Panc1 (cell line): Measurements from ENCODE around the gene FBN1.

Experiments
- CTCF ChIP-seq: fragments of 450-650 bp; IDR thresholded peaks from 2 replicates; pipeline ENCODE4 v1.5.1; 2017; ENCODE audit warnings: mild to moderate bottlenecking
- POLR2AphosphoS5 ChIP-seq: IDR thresholded peaks from 2 replicates; pipeline ENCODE4 v1.6.1; 2012; ENCODE audit warnings: mild to moderate bottlenecking, low read depth, low read length, moderate library complexity
- REST ChIP-seq, 2 experiments: IDR thresholded peaks; 2 replicates each; pipeline ENCODE4 v1.6.1; 2011 to 2012; ENCODE audit warnings: low read depth in 2 of 2, control low read depth in 1 of 2, low read length in 1 of 2, mild to moderate bottlenecking in 1 of 2, moderate library complexity in 1 of 2; ENCODE audit not compliant: insufficient read depth in 1 of 2
- SIN3A ChIP-seq: IDR thresholded peaks from 2 replicates; pipeline ENCODE4 v1.6.1; 2012; ENCODE audit warnings: low read depth, mild to moderate bottlenecking, low read length, moderate library complexity, borderline replicate concordance; ENCODE audit not compliant: insufficient read depth
- TCF7L2 ChIP-seq: IDR thresholded peaks from 2 replicates; pipeline ENCODE4 v1.6.1; 2011; ENCODE audit warnings: mild to moderate bottlenecking, low read depth, low read length, inconsistent platforms

- no peak for TF ChIP-seq CTCF
- no peak for TF ChIP-seq TCF7L2
- no peak for TF ChIP-seq POLR2AphosphoS5
- no peak for TF ChIP-seq REST (IDR thresholded peaks at IDR 0.05; ENCODE audit: insufficient read depth in 1 of 2, low read depth in 2 of 2, low read length in 1 of 2)
- TF ChIP-seq SIN3A, result no peak
These were observed 250.5 kb downstream of the FBN1 start for GRCh38 chr15:48394970-48395369.
